Natural killer cell (primary cell): ENCODE results near the gene TMEM117. TPM values are rescaled to one million over a fixed set of nuclear protein-coding genes. Genes with fewer than 3 reads are reported as not detected.

Experiments used
- ATAC-seq, 3 donors: fragments of 150-1000 bp in 2 of 3; fragments of 200-7000 bp in 1 of 3; cut with Tn5 transposase; 1 replicate in 1 of 3; 2 replicates in 2 of 3; pipeline ENCODE4 v1.10.0; 2021; ENCODE audit warnings: mild to moderate bottlenecking in 2 of 3, moderate library complexity in 2 of 3
- DNase-seq, 2 donors: peaks; one replicate each; pipeline versions ENCODE4 v3.0.0 to v3.0.0-alpha.2; 2013 to 2021; ENCODE audit warnings: mixed read lengths in 1 of 2
- H3K27ac ChIP-seq: one replicate; pipeline ENCODE4 v1.5.1; 2013; ENCODE audit warnings: mild to moderate bottlenecking, low read length
- H3K27me3 ChIP-seq: one replicate; pipeline ENCODE4 v1.6.1; 2013; ENCODE audit warnings: low read length; ENCODE audit not compliant: control insufficient read depth, insufficient read depth
- H3K36me3 ChIP-seq: one replicate; pipeline ENCODE4 v1.6.1; 2013; ENCODE audit warnings: low read length; ENCODE audit not compliant: control insufficient read depth, insufficient read depth
- H3K4me1 ChIP-seq: one replicate; pipeline ENCODE4 v1.6.1; 2013; ENCODE audit warnings: low read length; ENCODE audit not compliant: control insufficient read depth, insufficient read depth
- H3K4me3 ChIP-seq: one replicate; pipeline ENCODE4 v1.5.1; 2013; ENCODE audit warnings: low read length
- H3K9me3 ChIP-seq: one replicate; pipeline ENCODE4 v1.6.1; 2013; ENCODE audit warnings: low read length; ENCODE audit not compliant: control insufficient read depth, insufficient read depth
- H3K27ac Mint-ChIP-seq, 2 donors: one replicate each; pipeline ENCODE4 v1.8.0; 2022; ENCODE audit warnings: mild to moderate bottlenecking in 2 of 2, mixed read lengths in 2 of 2, moderate library complexity in 1 of 2
- H3K27me3 Mint-ChIP-seq, 2 donors: one replicate each; pipeline ENCODE4 v1.8.0; 2022; ENCODE audit warnings: low read depth in 2 of 2, mixed read lengths in 2 of 2
- H3K36me3 Mint-ChIP-seq: one replicate; pipeline ENCODE4 v1.8.0; 2022; ENCODE audit warnings: mixed read lengths
- H3K4me1 Mint-ChIP-seq, 2 donors: one replicate each; pipeline ENCODE4 v1.8.0; 2022; ENCODE audit warnings: mixed read lengths in 2 of 2
- H3K4me3 Mint-ChIP-seq: one replicate; pipeline ENCODE4 v1.8.0; 2022; ENCODE audit warnings: mild to moderate bottlenecking, moderate library complexity, mixed read lengths
- H3K9me3 Mint-ChIP-seq, 2 donors: one replicate each; pipeline ENCODE4 v1.8.0; 2022; ENCODE audit warnings: mixed read lengths in 2 of 2
- CTCF ChIP-seq: fragments of 200-600 bp; IDR thresholded peaks from one replicate; pipeline ENCODE4 v1.8.0; 2022; ENCODE audit warnings: antibody characterized with exemption
- whole genome bisulfite sequencing: methylation state at CpG from one replicate; pipeline ENCODE4 v1.1.7; 2013; ENCODE audit warnings: missing lambda C conversion rate; ENCODE audit not compliant: insufficient coverage; 5-methylcytosine and 5-hydroxymethylcytosine counted together
- intact Hi-C: fragments of 100-400 bp; cut with micrococcal nuclease; formaldehyde crosslinking; loops from one replicate; pipeline ENCODE4 v1.14.2; 2022
- total RNA-seq, 4 donors: library from RNA; stranded (reverse); fragments of 120-200 nt in 1 of 4; gene quantifications; one replicate each; pipeline versions ENCODE4 v1.2.3 to v1.2.4, GENCODE V29; 2013 to 2022

Gene TMEM117
- total RNA-seq, 3 donors from 2014 or later (not counting 1 experiment from before 2014, with no cell fraction given): 7.1 to 8.1 (median 7.9) TPM

GRCh38 chr12:43824207-43824775 is 11.6 kb upstream of the TMEM117 start:
- H3K36me3 ChIP-seq: no peaks in the 10 kb centered on the region
- ATAC-seq (no peak), DNase-seq (no peak)
- H3K27me3 Mint-ChIP-seq: peaks cover 0 to 12% of the 10 kb centered on the region in 2 donors
- H3K4me1 ChIP-seq: no peaks in the 10 kb centered on the region
- H3K27ac Mint-ChIP-seq: no peak overlapping the region
- no peaks in the 10 kb centered on the region for H3K9me3 Mint-ChIP-seq
- H3K9me3 ChIP-seq: no peaks in the 10 kb centered on the region
- WGBS: 90% methylated on average over 8 of the region's 8 CpGs
- no peaks in the 10 kb centered on the region for H3K4me1 Mint-ChIP-seq
- H3K27me3 ChIP-seq: no peaks in the 10 kb centered on the region
- H3K4me3 ChIP-seq: no peak overlapping the region
- no peaks in the 10 kb centered on the region for H3K36me3 Mint-ChIP-seq
- no peak for TF ChIP-seq CTCF
- no peak overlapping the region for H3K4me3 Mint-ChIP-seq
- H3K27ac ChIP-seq: no peak overlapping the region
- intact Hi-C loops: no loop called here

GRCh38 chr12:43826681-43827080 is 9.2 kb upstream of the TMEM117 start:
- Histone ChIP-seq H3K4me3 (no peak overlapping the region), H3K9me3 (no peaks in the 10 kb centered on the region), H3K4me1 (no peaks in the 10 kb centered on the region), H3K36me3 (no peaks in the 10 kb centered on the region), H3K27ac (no peak overlapping the region), H3K27me3 (peaks cover 3% of the 10 kb centered on the region)
- Mint-ChIP-seq H3K27me3 (peaks cover 0 to 16% of the 10 kb centered on the region in 2 donors), H3K27ac (no peak overlapping the region), H3K9me3 (no peaks in the 10 kb centered on the region), H3K36me3 (no peaks in the 10 kb centered on the region), H3K4me1 (peaks cover 1% of the 10 kb centered on the region in 2 donors), H3K4me3 (no peak overlapping the region)
- intact Hi-C loops: no loop called here
- DNase-seq (no peak), ATAC-seq (no peak)
- TF ChIP-seq CTCF: no peak
- 73% methylated on average over 3 of the region's 3 CpGs for WGBS

GRCh38 chr12:43827093-43827492 is 8.8 kb upstream of the TMEM117 start:
- H3K27me3 ChIP-seq: peaks cover 3% of the 10 kb centered on the region
- no peak overlapping the region for H3K27ac ChIP-seq
- peaks cover 5% of the 10 kb centered on the region in 2 donors for H3K4me1 Mint-ChIP-seq
- no peak for TF ChIP-seq CTCF
- ATAC-seq: no peak
- H3K36me3 ChIP-seq: no peaks in the 10 kb centered on the region
- H3K27ac Mint-ChIP-seq: no peak overlapping the region
- intact Hi-C loops: no loop called here
- no peaks in the 10 kb centered on the region for H3K36me3 Mint-ChIP-seq
- no peaks in the 10 kb centered on the region for H3K4me1 ChIP-seq
- H3K4me3 ChIP-seq: no peak overlapping the region
- WGBS: 9% methylated on average over 1 of the region's 1 CpG
- H3K4me3 Mint-ChIP-seq: no peak overlapping the region
- no peak for DNase-seq
- H3K9me3 ChIP-seq: no peaks in the 10 kb centered on the region
- peaks cover 0 to 16% of the 10 kb centered on the region in 2 donors for H3K27me3 Mint-ChIP-seq
- no peaks in the 10 kb centered on the region for H3K9me3 Mint-ChIP-seq
